Lower lobe of right lung (tissue), 2 donors: Measurements from ENCODE around the gene SH3BGRL2. TPM values are rescaled to one million over a fixed set of nuclear protein-coding genes. Genes with fewer than 3 reads are reported as not detected.
A peak's percentile ranks its signal among the peaks of the same experiment; 100 is the strongest.

ENCODE experiments used
- ATAC-seq, 2 donors: fragments of 200-7000 bp; cut with Tn5 transposase; one replicate each; pipeline ENCODE4 v1.9.1; 2020 to 2022; ENCODE audit warnings: mild to moderate bottlenecking in 2 of 2, moderate library complexity in 2 of 2
- DNase-seq: peaks from one replicate; pipeline ENCODE4 v3.0.0-alpha.2; 2020
- H3K27ac ChIP-seq: fragments of 200-600 bp; one replicate; pipeline ENCODE4 v1.8.0; 2022
- H3K27me3 ChIP-seq: fragments of 200-600 bp; one replicate; pipeline ENCODE4 v1.8.0; 2022; ENCODE audit warnings: low read depth
- H3K36me3 ChIP-seq: fragments of 200-600 bp; one replicate; pipeline ENCODE4 v1.8.0; 2022; ENCODE audit warnings: mild to moderate bottlenecking
- H3K4me1 ChIP-seq: fragments of 200-600 bp; one replicate; pipeline ENCODE4 v1.8.0; 2022
- H3K4me3 ChIP-seq: fragments of 200-600 bp; one replicate; pipeline ENCODE4 v1.8.0; 2022; ENCODE audit warnings: mild to moderate bottlenecking
- H3K9me3 ChIP-seq: fragments of 200-600 bp; one replicate; pipeline ENCODE4 v1.8.0; 2022
- CTCF ChIP-seq: fragments of 200-600 bp; IDR thresholded peaks from one replicate; pipeline ENCODE4 v1.8.0; 2022; ENCODE audit warnings: antibody characterized with exemption, mild to moderate bottlenecking
- intact Hi-C: fragments of 100-400 bp; cut with DNase I; formaldehyde crosslinking; loops from one replicate; pipeline ENCODE4 v1.11.0; 2022
- total RNA-seq: library from RNA; stranded (reverse); fragmentation: NEBNext Ultra II Directional; extraction: Animal tissue kit (Norgen Biotek cat#: 25700); gene quantifications from one replicate; pipeline ENCODE4 v1.2.1, GENCODE V29; 2021
- donor health status: DM: no; HTN: yes; CAD: no; lungs with severe emphysema.

SH3BGRL2 gene
- total RNA-seq, 1 donor from 2014 or later: 28.9 TPM

DNA sequence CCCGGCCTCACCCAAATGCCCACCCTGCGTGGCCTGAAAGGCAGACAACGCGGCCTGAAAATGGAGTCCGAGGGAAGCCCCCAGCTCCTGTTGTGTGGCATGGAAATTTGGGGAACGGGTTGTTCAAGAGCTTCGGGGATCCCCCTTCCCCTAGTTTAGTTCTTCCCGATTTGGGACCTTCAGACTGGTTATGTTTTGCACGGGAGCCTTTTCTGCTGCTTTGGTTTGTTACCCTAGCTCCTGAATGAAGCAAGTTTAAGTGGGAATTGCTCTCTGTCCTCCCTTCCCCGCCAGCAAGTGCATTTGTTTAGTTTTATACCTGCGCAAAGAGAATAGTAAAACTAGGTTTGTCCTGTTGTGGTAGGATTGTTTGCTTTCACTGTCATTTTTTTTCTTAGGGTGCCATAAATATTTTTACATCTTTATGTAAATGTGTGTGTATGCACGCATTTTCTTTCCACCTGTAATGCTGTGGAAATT lies 604 bp downstream of the SH3BGRL2 start:
- no peak for TF ChIP-seq CTCF
- ATAC-seq (peak; percentile 3 to 25), DNase-seq (no peak)
- peak overlapping the region; percentile 73 for H3K4me3 ChIP-seq
- H3K27me3 ChIP-seq: no peaks in the 10 kb centered on the region
- intact Hi-C loops: no loop called here
- H3K4me1 ChIP-seq: peaks cover 16% of the 10 kb centered on the region
- no peaks in the 10 kb centered on the region for H3K9me3 ChIP-seq
- H3K36me3 ChIP-seq: no peaks in the 10 kb centered on the region
- peak overlapping the region; percentile 82 for H3K27ac ChIP-seq

- DNase-seq (no peak), ATAC-seq (peak in 1 of 2 donors; percentile 48)
- Histone ChIP-seq H3K4me1 (peaks cover 16% of the 10 kb centered on the region), H3K4me3 (peak overlapping the region; percentile 73), H3K27me3 (no peaks in the 10 kb centered on the region), H3K36me3 (no peaks in the 10 kb centered on the region), H3K9me3 (no peaks in the 10 kb centered on the region), H3K27ac (no peak overlapping the region)
- intact Hi-C loops: no loop called here
- TF ChIP-seq CTCF: no peak
Observed at GRCh38 chr6:79632580-79632979, 1.5 kb downstream of the SH3BGRL2 start.

DNA sequence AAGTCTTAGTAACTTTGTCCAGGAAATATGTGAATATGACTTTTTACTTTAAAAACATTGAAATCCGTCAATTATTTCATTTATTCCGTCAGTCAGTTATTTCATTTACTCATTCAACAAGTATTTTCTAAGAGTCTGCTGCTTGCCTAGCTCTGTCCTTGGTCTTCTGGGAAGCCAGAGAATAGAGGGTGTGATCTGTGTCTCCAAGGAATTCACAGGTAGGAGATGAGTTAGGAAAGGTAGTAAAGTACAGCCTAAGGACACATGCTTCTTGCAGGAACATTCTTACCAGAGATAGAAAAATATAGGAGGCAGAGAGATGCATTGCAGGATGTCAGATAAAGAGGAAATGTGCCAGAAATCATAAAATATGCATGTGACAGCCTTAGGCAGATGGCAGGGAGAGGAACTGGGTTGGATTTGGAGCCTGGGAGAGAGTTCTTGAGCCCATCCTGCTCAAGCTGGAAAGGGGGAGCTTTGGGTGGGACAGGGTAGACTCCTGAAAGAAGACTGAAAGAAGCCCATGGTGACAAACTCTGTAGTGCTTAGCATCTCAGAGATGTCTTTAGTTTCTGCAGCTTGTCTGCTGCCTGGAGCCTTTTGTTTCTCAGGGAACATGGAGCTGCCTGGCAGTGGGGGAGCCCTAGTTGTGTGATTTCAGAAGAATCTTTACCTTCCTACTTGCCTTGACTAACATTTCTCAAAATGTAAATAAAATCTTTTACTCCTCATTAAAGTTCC lies 3.5 kb downstream of the SH3BGRL2 start:
- Histone ChIP-seq H3K36me3 (no peaks in the 10 kb centered on the region), H3K4me1 (peaks cover 16% of the 10 kb centered on the region), H3K27me3 (no peaks in the 10 kb centered on the region), H3K27ac (no peak overlapping the region), H3K9me3 (no peaks in the 10 kb centered on the region), H3K4me3 (no peak overlapping the region)
- DNase-seq: no peak
- no peak for TF ChIP-seq CTCF
- ATAC-seq: no peak
- intact Hi-C loops: no loop called here

DNA sequence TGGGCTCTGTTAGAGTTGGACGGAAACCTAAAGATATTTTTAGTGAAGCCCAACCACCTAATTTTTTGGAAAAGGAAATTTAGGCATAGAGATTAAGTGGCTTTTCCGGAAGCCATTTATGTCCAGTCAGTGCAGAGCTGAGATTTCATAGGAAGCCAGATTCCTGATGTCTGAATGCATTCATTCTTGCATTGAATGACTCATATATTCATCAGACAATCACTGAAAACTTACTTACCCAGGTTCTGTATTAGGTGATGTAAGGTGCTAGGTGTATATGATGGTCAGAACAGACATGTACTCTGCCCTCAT lies 4.1 kb downstream of the SH3BGRL2 start:
- Histone ChIP-seq H3K27me3 (no peaks in the 10 kb centered on the region), H3K4me1 (peaks cover 17% of the 10 kb centered on the region), H3K9me3 (no peaks in the 10 kb centered on the region), H3K4me3 (no peak overlapping the region), H3K36me3 (no peaks in the 10 kb centered on the region), H3K27ac (no peak overlapping the region)
- ATAC-seq (no peak), DNase-seq (no peak)
- intact Hi-C loops: no loop called here
- no peak for TF ChIP-seq CTCF

DNA sequence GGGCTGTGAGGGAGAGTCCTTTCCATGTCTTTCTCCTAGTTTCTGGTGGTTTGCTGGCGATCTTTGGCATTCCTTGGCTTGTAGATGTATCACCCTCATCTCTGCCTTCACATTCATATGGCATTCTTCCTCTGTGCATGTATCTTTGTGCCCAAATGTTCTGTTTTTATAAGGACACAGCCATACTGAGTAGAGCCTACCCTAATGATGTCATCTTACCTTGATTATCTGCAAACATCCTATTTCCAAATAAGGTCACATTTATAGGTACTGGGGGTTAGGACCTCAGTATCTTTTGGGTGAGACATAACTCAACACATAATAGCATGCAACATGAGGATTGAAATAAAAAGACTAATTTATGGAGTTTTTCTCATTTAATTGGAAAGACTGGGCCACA lies 5.5 kb downstream of the SH3BGRL2 start:
- no peaks in the 10 kb centered on the region for H3K27me3 ChIP-seq
- H3K36me3 ChIP-seq: no peaks in the 10 kb centered on the region
- ATAC-seq: no peak
- DNase-seq: no peak
- TF ChIP-seq CTCF: no peak
- H3K4me3 ChIP-seq: no peak overlapping the region
- H3K27ac ChIP-seq: no peak overlapping the region
- intact Hi-C loops: no loop called here
- H3K4me1 ChIP-seq: peaks cover 16% of the 10 kb centered on the region
- H3K9me3 ChIP-seq: no peaks in the 10 kb centered on the region
